CD4-positive, alpha-beta memory T cell (primary cell): Measurements from ENCODE around the gene TMA16. TPM values are rescaled to one million over a fixed set of nuclear protein-coding genes. Genes with fewer than 3 reads are reported as not detected.
A peak's percentile ranks its signal among the peaks of the same experiment; 100 is the strongest.
"Not testable (repeated sequence)": the region's sequence is repeated elsewhere in the genome, so short reads cannot be mapped to it uniquely, and the experiment has no call there.

Experiments
- CTCF ChIA-PET: fragments of 350-600 bp; sonication (Branson Sonifier 250); formaldehyde crosslinking; loops from one replicate; lab custom pipeline; 2021; ENCODE audit warnings: inconsistent platforms; ENCODE audit not compliant: partially characterized antibody; lab: Charles Lee
- POLR2A ChIA-PET: fragments of 350-600 bp; sonication (Branson Sonifier 250); formaldehyde crosslinking; loops from one replicate; lab custom pipeline; 2021; ENCODE audit not compliant: partially characterized antibody; lab: Charles Lee
- DNase-seq, 5 donors: peaks; one replicate each; pipeline versions ENCODE4 v3.0.0 to v3.0.0-alpha.2; 2020 to 2022; ENCODE audit warnings: mixed read lengths in 1 of 5
- H3K27ac ChIP-seq: one replicate; pipeline ENCODE4 v1.7.0; 2013; ENCODE audit warnings: low read depth, low read length
- H3K27me3 ChIP-seq: 2 replicates; pipeline ENCODE4 v1.7.0; 2013; ENCODE audit warnings: mild to moderate bottlenecking, low read length, moderate library complexity; ENCODE audit not compliant: insufficient read depth
- H3K36me3 ChIP-seq: 2 replicates; pipeline ENCODE4 v1.7.0; 2013; ENCODE audit warnings: mild to moderate bottlenecking, low read length, moderate library complexity; ENCODE audit not compliant: insufficient read depth
- H3K4me1 ChIP-seq: 2 replicates; pipeline ENCODE4 v1.7.0; 2013; ENCODE audit warnings: mild to moderate bottlenecking, low read length, moderate library complexity; ENCODE audit not compliant: insufficient read depth
- H3K4me3 ChIP-seq, 2 donors: one replicate each; pipeline ENCODE4 v1.7.0; 2013; ENCODE audit warnings: low read length in 2 of 2, mild to moderate bottlenecking in 1 of 2
- H3K9me3 ChIP-seq, 2 donors: one replicate each; pipeline ENCODE4 v1.7.0; 2013; ENCODE audit warnings: low read length in 2 of 2, control low read depth in 1 of 2; ENCODE audit not compliant: control insufficient read depth in 1 of 2
- H3K27ac Mint-ChIP-seq, 7 donors: one replicate each; pipeline ENCODE4 v1.8.0; 2020 to 2021; ENCODE audit warnings: mixed read lengths in 7 of 7, mild to moderate bottlenecking in 6 of 7, inconsistent platforms in 3 of 7, moderate library complexity in 3 of 7
- H3K27me3 Mint-ChIP-seq, 2 donors: one replicate each; pipeline ENCODE4 v1.8.0; 2020 to 2021; ENCODE audit warnings: mixed read lengths in 2 of 2
- H3K36me3 Mint-ChIP-seq, 2 donors: one replicate each; pipeline ENCODE4 v1.8.0; 2020 to 2021; ENCODE audit warnings: mixed read lengths in 2 of 2, inconsistent platforms in 1 of 2, mild to moderate bottlenecking in 1 of 2
- H3K4me1 Mint-ChIP-seq, 4 donors: one replicate each; pipeline ENCODE4 v1.8.0; 2020 to 2021; ENCODE audit warnings: mixed read lengths in 4 of 4, mild to moderate bottlenecking in 1 of 4
- H3K4me3 Mint-ChIP-seq, 8 donors: one replicate each; pipeline ENCODE4 v1.8.0; 2020 to 2021; ENCODE audit warnings: mixed read lengths in 8 of 8, mild to moderate bottlenecking in 7 of 8, moderate library complexity in 6 of 8, inconsistent platforms in 3 of 8
- H3K9me3 Mint-ChIP-seq, 8 donors: one replicate each; pipeline ENCODE4 v1.8.0; 2020 to 2021; ENCODE audit warnings: mixed read lengths in 8 of 8, mild to moderate bottlenecking in 5 of 8, inconsistent platforms in 3 of 8, moderate library complexity in 1 of 8
- intact Hi-C: fragments of 100-400 bp; cut with micrococcal nuclease; formaldehyde crosslinking; loops from one replicate; pipeline ENCODE4 v1.15.1; 2023
- polyA plus RNA-seq, 2 donors: library from polyadenylated mRNA; unstranded; fragments of 300-500 nt; fragmentation: Illumina TruSeq; gene quantifications; one replicate each; pipeline ENCODE4 v1.2.3, GENCODE V29; 2021
- total RNA-seq, 2 experiments: library from RNA; stranded (reverse); gene quantifications; one replicate each; pipeline ENCODE4 v1.2.3, GENCODE V29; 2021

Gene TMA16
- total and polyA plus RNA-seq, 4 experiments from 2014 or later = 14.8 to 25.0 (median 20.7) TPM

GRCh38 chr4:163535657-163536056 is 41.2 kb downstream of the TMA16 start:
- no peaks in the 10 kb centered on the region for H3K9me3 ChIP-seq
- H3K36me3 ChIP-seq = no peaks in the 10 kb centered on the region
- Mint-ChIP-seq H3K36me3 (peaks cover 7 to 23% of the 10 kb centered on the region in 2 donors), H3K9me3 (no peaks in the 10 kb centered on the region), H3K4me1 (no peaks in the 10 kb centered on the region), H3K4me3 (no peak overlapping the region), H3K27ac (no peak overlapping the region), H3K27me3 (no peaks in the 10 kb centered on the region)
- intact Hi-C loops = no loop called here
- H3K4me1 ChIP-seq = no peaks in the 10 kb centered on the region
- CTCF ChIA-PET = interaction anchor here (0.7 to 1.1 kb wide), 3 partner anchors 11 to 1196 kb away, joined by 3 read pairs; no protein-coding TSS in a partner anchor
- no peak overlapping the region for H3K4me3 ChIP-seq
- H3K27me3 ChIP-seq = no peaks in the 10 kb centered on the region
- POLR2A ChIA-PET = no interaction called here
- H3K27ac ChIP-seq = no peak overlapping the region
- no peak for DNase-seq

DNA sequence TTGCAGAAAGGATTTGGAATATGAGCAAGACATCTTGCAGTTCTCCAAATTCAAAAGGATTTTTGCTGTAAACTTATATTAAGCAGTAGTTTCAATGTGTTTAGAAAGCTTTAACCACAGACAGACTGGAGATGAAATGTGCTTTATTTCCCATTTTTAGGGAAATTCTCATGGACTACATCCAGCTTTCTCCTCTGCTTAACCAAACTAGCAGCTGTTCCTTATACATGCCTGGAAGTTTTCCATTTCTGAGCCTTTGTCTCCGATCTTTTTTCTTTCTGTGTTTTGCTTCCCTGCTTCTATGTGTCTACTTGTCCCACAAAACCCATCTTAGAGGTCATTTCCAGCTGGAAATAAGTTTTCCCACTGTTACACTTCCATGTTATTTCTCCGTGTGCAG is 41.6 kb downstream of the TMA16 start:
- H3K4me1 Mint-ChIP-seq = no peaks in the 10 kb centered on the region
- Histone ChIP-seq H3K9me3 (no peaks in the 10 kb centered on the region), H3K27ac (no peak overlapping the region), H3K36me3 (no peaks in the 10 kb centered on the region), H3K4me1 (no peaks in the 10 kb centered on the region), H3K4me3 (no peak overlapping the region), H3K27me3 (no peaks in the 10 kb centered on the region)
- H3K27me3 Mint-ChIP-seq = no peaks in the 10 kb centered on the region
- no peaks in the 10 kb centered on the region for H3K9me3 Mint-ChIP-seq
- intact Hi-C loops = no loop called here
- ChIA-PET POLR2A (no interaction called here), CTCF (interaction anchor here (0.8 to 7.5 kb wide), 3 partner anchors 11 to 1195 kb away, joined by 3 to 49 read pairs (median 3); no protein-coding TSS in a partner anchor)
- no peak for DNase-seq
- H3K27ac Mint-ChIP-seq = no peak overlapping the region
- H3K4me3 Mint-ChIP-seq = no peak overlapping the region
- H3K36me3 Mint-ChIP-seq = peaks cover 3 to 18% of the 10 kb centered on the region in 2 donors

DNA sequence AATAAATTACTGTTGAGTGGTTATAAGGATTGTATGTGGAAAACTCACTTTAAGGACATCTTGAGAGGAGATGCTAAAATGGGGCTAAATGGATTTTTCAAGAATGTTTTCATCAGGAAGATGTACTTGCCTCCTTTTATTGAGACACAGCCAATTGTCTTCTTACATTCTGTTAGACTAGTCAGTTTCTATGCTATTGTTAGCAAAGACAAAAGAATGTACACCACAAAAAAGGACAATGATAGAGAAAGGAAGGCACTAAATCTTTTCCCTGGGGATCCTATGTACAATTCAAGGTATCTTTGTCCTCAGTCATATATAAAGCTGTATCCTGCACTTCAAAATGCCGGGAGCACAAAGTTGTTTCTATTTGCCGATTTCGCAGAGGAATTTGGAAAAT is 42.6 kb downstream of the TMA16 start:
- ChIA-PET POLR2A (no interaction called here), CTCF (interaction anchor here (0.8 to 7.5 kb wide), 4 partner anchors 10 to 144 kb away, joined by 3 to 49 read pairs (median 4); no protein-coding TSS in a partner anchor)
- Histone ChIP-seq H3K4me1 (no peaks in the 10 kb centered on the region), H3K27ac (no peak overlapping the region), H3K4me3 (no peak overlapping the region), H3K36me3 (no peaks in the 10 kb centered on the region), H3K9me3 (no peaks in the 10 kb centered on the region), H3K27me3 (no peaks in the 10 kb centered on the region)
- H3K9me3 Mint-ChIP-seq = no peaks in the 10 kb centered on the region
- no peaks in the 10 kb centered on the region for H3K27me3 Mint-ChIP-seq
- H3K27ac Mint-ChIP-seq = no peak overlapping the region
- H3K4me3 Mint-ChIP-seq = no peak overlapping the region
- peaks cover 0 to 12% of the 10 kb centered on the region in 2 donors for H3K36me3 Mint-ChIP-seq
- no peak for DNase-seq
- intact Hi-C loops = no loop called here
- H3K4me1 Mint-ChIP-seq = no peaks in the 10 kb centered on the region

DNA sequence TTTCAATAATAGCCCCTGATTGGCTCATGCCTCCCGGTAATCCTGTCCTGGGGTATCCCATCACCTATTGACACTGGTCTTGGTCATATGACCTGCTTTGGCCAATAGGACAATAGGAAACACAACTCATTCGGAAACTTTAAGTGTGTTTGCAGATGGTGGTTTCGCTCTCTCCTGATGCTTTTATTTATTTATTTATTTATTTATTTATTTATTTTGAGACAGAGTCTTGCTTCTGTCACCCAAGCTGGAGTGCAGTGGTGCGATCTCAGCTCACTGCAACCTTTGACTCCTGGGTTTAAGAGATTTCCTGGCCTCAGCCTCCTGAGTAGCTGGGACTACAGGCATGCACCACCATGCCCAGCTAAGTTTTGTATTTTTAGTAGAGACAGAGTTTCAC is 44.3 kb downstream of the TMA16 start:
- H3K36me3 Mint-ChIP-seq, H3K4me1 Mint-ChIP-seq, H3K4me1 ChIP-seq, H3K36me3 ChIP-seq, H3K9me3 ChIP-seq, intact Hi-C loops, H3K4me3 Mint-ChIP-seq, H3K27me3 Mint-ChIP-seq, DNase-seq, H3K4me3 ChIP-seq, H3K27ac Mint-ChIP-seq, H3K27ac ChIP-seq, H3K9me3 Mint-ChIP-seq, H3K27me3 ChIP-seq: not testable (repeated sequence)
- POLR2A ChIA-PET = interaction anchor here (1.4 kb wide), 1 partner anchor 44 kb away, joined by 4 read pairs; the partner anchor contains the start of gene TMA16
- CTCF ChIA-PET = interaction anchor here (1.3 to 7.5 kb wide), 5 partner anchors 9 to 405 kb away, joined by 3 to 49 read pairs (median 5); no protein-coding TSS in a partner anchor

- Histone ChIP-seq H3K36me3 (no peaks in the 10 kb centered on the region), H3K4me1 (no peaks in the 10 kb centered on the region), H3K9me3 (no peaks in the 10 kb centered on the region), H3K4me3 (no peak overlapping the region), H3K27ac (no peak overlapping the region), H3K27me3 (no peaks in the 10 kb centered on the region)
- ChIA-PET CTCF (interaction anchor here (0.9 to 7.5 kb wide), 4 partner anchors 7 to 25 kb away, joined by 3 to 49 read pairs (median 8); no protein-coding TSS in a partner anchor), POLR2A (interaction anchor here (1.6 kb wide), 1 partner anchor 46 kb away, joined by 4 read pairs; the partner anchor contains the start of gene TMA16)
- Mint-ChIP-seq H3K36me3 (peaks cover 0 to 10% of the 10 kb centered on the region in 2 donors), H3K27ac (peak overlapping the region in 1 of 7 donors; percentile 50), H3K4me3 (no peak overlapping the region), H3K4me1 (no peaks in the 10 kb centered on the region), H3K9me3 (no peaks in the 10 kb centered on the region), H3K27me3 (no peaks in the 10 kb centered on the region)
- intact Hi-C loops = no loop called here
- DNase-seq = no peak
These were observed 46.0 kb downstream of the TMA16 start for GRCh38 chr4:163540448-163540847.

DNA sequence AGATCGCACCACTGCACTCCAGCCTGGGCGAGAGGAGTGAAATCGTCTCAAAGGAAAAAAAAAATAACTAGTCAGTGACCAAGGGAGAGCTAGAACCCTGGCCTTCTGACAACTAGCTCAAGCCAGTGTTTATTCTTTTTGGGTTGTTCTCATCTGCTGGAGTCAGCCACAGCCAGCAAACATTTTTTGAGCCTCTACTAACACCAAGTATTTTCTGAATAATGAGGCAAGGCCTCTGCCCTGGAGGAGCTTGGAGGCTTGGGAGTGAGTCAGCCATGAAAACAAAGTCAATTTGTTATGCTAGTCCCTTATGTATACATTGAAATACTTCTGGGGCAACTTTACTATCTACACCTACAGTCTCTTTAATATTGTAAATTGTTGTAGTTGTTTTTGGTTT is 46.5 kb downstream of the TMA16 start:
- no peaks in the 10 kb centered on the region for H3K27me3 Mint-ChIP-seq
- no peaks in the 10 kb centered on the region for H3K4me1 Mint-ChIP-seq
- Histone ChIP-seq H3K9me3 (no peaks in the 10 kb centered on the region), H3K27me3 (no peaks in the 10 kb centered on the region), H3K27ac (no peak overlapping the region), H3K36me3 (no peaks in the 10 kb centered on the region), H3K4me1 (no peaks in the 10 kb centered on the region), H3K4me3 (no peak overlapping the region)
- intact Hi-C loops = no loop called here
- no peak for DNase-seq
- POLR2A ChIA-PET = interaction anchor here (1.6 kb wide), 1 partner anchor 47 kb away, joined by 4 read pairs; the partner anchor contains the start of gene TMA16
- H3K4me3 Mint-ChIP-seq = no peak overlapping the region
- CTCF ChIA-PET = interaction anchor here (0.9 to 7.5 kb wide), 4 partner anchors 10 to 55 kb away, joined by 3 to 49 read pairs (median 4); no protein-coding TSS in a partner anchor
- H3K36me3 Mint-ChIP-seq = peaks cover 0 to 10% of the 10 kb centered on the region in 2 donors
- no peaks in the 10 kb centered on the region for H3K9me3 Mint-ChIP-seq
- no peak overlapping the region for H3K27ac Mint-ChIP-seq

GRCh38 chr4:163542275-163542674 is 47.8 kb downstream of the TMA16 start:
- DNase-seq = no peak
- H3K27me3 ChIP-seq = no peaks in the 10 kb centered on the region
- H3K4me3 ChIP-seq = no peak overlapping the region
- Mint-ChIP-seq H3K27ac (peak overlapping the region in 1 of 7 donors; percentile 62), H3K4me1 (no peaks in the 10 kb centered on the region), H3K9me3 (no peaks in the 10 kb centered on the region), H3K4me3 (no peak overlapping the region), H3K36me3 (peaks cover 0 to 4% of the 10 kb centered on the region in 2 donors), H3K27me3 (no peaks in the 10 kb centered on the region)
- no peaks in the 10 kb centered on the region for H3K9me3 ChIP-seq
- H3K27ac ChIP-seq = no peak overlapping the region
- no peaks in the 10 kb centered on the region for H3K36me3 ChIP-seq
- intact Hi-C loops = no loop called here
- ChIA-PET POLR2A (interaction anchor here (1.6 kb wide), 1 partner anchor 48 kb away, joined by 4 read pairs; the partner anchor contains the start of gene TMA16), CTCF (interaction anchor here (1.1 to 7.5 kb wide), 8 partner anchors 8 to 132 kb away, joined by 3 to 49 read pairs (median 5); no protein-coding TSS in a partner anchor)
- no peaks in the 10 kb centered on the region for H3K4me1 ChIP-seq
